NCI-H2081 (cell line): Measurements from ENCODE around the gene DUSP22.

Experiments used
- DNase-seq, 2 experiments: peaks; one replicate each; lab custom pipeline; 2025; lab: John Stamatoyannopoulos, UW

DUSP22 gene

DNA sequence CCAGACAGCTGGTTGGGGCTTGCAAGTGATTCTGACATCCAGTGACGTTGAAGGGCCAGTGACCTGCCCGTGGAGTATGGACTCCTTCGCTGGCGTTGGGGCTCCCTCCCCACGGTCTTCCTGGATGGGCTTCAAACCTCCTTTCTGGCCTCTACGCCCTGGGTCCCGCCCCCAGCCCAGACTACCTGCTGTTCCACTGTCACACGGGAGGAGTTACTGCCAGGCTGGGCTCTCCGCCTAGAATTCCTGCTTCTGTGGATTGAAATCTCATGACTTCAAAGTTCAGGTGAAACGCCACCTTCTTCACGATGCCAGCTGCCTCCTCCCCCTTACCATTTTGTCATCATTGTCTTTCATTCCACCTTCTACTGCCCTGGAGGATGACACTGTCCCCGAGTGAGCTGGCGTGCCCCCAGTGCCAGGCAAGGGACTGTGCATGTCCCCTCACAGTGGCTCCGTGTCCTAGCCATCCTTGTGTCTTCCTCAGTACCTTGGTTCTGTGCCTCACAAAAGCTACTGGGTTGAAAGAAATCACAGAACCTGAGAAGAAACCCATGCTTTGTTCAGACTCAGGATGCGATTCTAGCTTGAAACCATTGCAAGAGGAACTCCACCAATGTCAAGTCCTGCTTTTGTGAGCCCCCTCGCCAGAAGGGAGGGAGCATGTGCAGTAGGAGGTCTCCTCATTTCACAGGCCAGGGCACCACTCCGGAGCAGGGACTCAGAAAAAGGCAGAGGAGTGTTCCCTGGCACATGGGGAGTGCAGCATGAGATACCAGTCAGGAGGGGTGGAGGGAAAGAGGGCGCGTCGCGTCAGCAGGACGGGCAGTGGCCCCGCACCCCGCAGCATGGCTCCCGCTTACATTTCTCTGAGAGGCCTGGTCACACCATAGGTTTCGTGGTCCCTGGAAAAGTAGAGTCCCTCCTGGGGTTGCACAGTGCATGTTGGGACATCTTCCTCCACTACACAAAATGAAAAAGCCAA is 88.2 kb downstream of the DUSP22 start:
- no peak for DNase-seq

DNA sequence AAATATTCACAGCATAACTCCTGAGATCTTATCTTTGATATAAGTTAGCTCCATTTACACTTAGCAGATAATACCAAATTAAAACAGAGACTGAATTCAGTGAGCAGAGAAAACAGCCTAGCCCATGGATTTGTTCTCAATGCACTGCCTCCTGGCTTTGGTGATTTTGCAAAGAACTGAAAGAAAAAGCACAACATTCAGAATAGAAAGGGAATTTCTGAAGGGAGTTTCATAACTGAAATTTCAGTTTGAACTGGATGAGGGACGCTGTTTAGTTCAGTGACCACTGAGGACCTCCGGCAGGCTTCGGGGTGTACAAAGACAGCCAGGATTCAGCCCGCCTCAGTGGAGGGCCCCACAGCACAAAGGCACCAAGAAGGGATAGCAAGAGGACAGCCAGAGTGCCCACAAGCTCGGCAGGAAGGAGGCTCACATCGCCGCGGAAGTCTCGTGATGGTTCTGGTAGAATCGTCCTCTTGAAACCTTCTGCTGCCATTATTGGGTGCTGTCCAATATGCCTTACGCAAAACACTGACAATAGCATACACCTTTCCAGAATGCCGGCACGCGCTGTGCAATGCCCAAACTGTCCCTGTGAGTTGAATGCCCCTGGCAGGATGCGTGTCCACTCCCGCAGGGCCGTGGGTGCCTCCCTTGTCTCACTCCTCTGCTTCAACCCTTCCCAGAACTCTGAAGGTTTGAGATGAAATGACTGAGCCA is 89.6 kb downstream of the DUSP22 start:
- no peak for DNase-seq

- no peak for DNase-seq
These were observed 90.9 kb downstream of the DUSP22 start for GRCh38 chr6:382883-383810.

DNA sequence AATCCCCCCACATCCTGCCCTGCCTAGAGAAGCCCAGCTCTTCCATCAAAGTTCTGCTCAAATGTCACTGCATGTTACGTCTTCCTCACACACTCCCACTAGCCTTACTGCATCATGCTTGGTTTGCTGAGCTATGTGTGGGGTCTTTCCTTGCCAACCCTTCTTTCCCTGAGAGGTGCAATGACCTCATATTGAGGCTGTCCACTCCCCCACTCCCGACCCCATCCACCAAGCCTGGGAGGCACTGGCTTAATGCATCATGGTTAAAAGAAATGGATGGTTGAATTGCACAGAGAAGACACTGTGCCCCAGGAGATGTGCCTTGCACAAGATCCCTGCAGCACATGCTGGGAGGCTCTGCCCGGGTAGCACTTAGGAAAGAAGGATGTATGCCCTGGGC is 91.6 kb downstream of the DUSP22 start:
- DNase-seq, result no peak

DNA sequence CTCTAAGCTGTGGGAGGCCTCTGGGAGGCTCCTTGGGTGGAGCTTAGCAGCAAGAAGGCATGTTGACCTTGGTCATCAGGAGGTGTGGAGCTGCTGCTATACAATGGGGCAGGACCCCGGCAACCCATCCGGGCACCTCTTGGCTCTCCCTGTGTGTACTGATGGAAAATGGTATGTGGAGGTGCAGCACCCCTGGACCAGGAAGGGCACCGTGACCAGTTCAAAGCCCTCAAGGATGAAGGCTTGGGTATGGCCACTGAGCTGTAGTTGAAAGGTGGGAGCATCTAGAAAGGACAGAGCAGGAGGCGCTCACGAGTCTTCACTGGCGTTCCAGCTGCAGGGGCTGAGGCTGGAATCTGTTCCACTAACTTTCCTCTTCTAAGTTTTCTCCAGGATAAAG is 92.6 kb downstream of the DUSP22 start:
- DNase-seq, result no peak

DNA sequence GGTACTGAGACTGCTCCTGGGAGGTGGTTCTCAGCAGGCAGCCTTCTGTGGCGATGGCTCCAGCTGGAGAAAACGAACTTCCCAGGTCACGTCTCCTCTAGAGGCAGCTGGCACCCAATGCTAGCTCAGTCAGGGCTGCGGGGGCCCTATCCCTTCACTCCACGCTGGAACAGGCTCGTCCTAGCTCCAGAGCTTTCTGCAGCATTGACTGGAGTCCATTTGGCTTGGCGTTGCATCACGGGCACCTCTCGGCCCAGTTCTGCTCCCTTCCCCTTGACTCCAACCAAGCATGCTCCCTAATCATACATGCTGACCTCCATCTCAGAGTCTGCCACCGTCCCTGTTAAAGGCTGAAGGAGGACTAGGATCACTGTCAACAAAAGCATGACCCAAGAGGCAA is 93.3 kb downstream of the DUSP22 start:
- no peak for DNase-seq

- DNase-seq, result no peak
These were observed 94.5 kb downstream of the DUSP22 start for GRCh38 chr6:386688-387266.

DNA sequence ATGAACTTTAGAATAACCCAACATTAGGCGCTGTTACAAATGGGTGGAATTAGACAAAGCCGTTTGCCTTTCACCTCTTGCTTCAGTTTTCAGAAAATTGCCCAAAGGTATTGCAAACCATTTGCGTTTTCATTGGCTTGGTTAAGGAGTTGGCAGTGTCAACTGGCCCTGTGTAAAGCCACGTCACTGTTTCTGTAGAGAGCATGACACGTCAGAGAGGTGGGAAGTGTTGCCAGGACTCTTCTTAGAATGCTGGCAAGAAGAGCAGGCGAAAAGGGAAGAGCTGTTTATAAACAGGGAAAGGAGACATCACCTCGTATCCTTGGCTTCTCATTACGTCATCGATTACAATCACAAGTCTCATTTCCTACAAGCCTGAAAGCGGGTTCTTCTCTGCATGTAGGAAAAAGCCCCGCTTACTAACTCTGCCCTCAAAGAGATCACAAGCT is 95.0 kb downstream of the DUSP22 start:
- DNase-seq, result no peak

DNA sequence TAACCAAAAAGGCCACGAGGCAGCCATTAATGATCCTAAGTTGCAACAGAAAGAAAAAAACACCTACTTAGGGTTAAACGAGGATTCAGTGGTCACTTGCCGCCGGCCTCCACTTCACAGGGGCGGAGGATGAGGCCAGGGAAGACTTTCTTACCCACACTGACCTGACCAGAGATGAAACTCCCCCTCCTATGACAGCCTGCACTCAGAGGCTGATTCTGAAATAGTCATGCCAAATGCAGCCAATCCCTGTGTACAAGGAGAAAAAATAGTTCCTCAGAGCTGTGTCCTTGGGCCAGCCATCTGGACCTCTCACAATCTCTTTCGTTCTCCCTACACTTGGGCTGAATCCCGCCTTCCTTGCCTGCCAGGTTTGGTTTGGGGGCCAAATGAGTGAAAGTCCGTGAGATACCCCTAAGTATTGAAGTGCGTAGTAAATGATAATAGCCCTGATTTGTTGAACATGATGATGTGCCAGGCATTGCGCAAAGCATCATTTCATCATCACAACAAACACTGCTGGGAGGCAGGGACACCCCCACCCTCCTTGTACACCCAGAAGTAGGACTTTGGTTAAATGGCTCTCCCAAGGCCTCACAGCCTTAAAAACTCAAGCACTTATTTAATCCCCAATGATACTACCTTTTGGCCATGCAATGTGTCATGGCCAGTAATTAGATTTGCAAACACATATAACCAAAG is 96.1 kb downstream of the DUSP22 start:
- no peak for DNase-seq

DNA sequence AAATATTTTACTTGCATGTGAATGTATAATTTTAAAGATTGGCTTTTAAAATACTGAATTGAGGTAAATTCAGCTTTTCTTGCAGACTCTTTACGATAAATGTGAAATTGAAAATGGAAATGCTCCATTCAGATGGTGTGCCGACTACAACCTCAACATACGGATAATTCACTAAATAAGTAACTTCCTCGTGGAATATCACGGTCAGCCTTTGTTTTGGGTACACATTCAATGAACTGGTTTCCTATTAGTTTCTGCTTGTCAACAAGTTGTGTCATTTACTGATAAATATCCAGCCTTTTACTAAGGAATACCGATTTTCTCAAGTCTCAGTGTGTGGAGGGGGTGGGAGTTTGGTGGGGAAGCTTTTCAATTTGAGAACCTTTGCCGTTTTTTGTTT is 96.9 kb downstream of the DUSP22 start:
- no peak for DNase-seq

GRCh38 chr6:389622-390021 is 97.3 kb downstream of the DUSP22 start:
- DNase-seq, result no peak

- no peak for DNase-seq
These were observed 98.7 kb downstream of the DUSP22 start for GRCh38 chr6:390914-391558.

DNA sequence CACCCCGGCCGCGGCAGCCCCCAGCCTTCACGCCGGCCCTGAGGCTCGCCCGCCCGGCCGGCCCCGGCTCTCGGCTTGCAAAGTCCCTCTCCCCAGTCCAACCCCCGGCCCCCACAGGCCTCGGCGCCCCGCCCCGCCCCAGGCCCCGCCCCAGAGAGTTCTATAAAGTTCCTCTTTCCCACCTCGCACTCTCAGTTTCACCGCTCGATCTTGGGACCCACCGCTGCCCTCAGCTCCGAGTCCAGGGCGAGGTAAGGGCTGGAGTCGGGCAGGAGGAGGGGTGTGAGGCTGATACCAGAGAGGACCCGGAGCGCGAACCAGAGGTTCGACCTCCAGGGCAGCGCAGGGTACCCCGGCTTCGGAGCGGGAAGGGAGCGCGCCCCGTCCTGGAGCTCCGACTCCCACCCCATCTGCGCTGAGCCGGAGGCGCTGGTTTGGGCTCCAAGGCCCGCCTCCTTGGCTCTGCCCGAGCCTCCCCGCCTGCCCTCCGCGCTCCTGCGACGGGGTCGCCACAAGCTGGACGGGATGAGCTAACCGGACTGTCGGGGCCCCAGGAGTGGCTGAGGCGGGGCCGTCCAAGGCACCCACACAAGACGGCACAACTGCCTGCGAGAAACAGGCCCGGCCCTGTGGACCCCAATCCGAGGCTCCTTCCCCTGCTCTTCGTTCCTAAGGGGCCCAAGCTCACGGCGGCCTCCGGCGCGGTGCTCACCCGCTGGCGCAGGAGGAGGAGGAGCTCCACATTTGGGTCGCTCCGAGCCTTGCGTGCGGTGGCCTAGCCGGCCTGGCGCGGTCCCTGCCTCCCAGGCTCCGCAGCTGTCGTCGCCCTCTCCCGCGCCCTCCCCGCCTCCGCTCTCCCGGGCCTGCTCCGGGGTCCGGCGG is 99.5 kb downstream of the DUSP22 start, which contains the start of gene IRF4:
Gene IRF4, plus strand, starts transcription at position 194 of the 882 bp plus-strand sequence. CDS start 1,401 bp downstream, outside the sequence.
- DNase-seq, result no peak

- peak in 1 of 2 experiments; percentile 3 for DNase-seq
These were observed 100.4 kb downstream of the DUSP22 start for GRCh38 chr6:392441-393390.

- DNase-seq, result no peak
These were observed 101.3 kb downstream of the DUSP22 start for GRCh38 chr6:393391-394221.

- DNase-seq, result no peak
These were observed 102.5 kb downstream of the DUSP22 start for GRCh38 chr6:394641-395289.
